Peyer's patch (tissue), 4 donors: ENCODE data around the gene TMEM176A.

Source experiments
- POLR2A ChIP-seq, 2 donors: fragments of 450-650 bp; IDR thresholded peaks; one replicate each; pipeline ENCODE4 v1.5.1; 2017; ENCODE audit warnings: antibody characterized with exemption in 2 of 2, mild to moderate bottlenecking in 2 of 2, moderate library complexity in 2 of 2
- TF ChIP-seq, protein P1 (sequence below), 6 experiments: fragments of 450-650 bp in 4 of 6; fragments of 200-600 bp in 2 of 6; sonication (generic) in 1 of 6; IDR thresholded peaks; one replicate each; pipeline ENCODE4 v1.5.1; 2017 to 2019; ENCODE audit warnings: antibody characterized with exemption in 6 of 6, mild to moderate bottlenecking in 3 of 6, moderate library complexity in 1 of 6

DNA sequence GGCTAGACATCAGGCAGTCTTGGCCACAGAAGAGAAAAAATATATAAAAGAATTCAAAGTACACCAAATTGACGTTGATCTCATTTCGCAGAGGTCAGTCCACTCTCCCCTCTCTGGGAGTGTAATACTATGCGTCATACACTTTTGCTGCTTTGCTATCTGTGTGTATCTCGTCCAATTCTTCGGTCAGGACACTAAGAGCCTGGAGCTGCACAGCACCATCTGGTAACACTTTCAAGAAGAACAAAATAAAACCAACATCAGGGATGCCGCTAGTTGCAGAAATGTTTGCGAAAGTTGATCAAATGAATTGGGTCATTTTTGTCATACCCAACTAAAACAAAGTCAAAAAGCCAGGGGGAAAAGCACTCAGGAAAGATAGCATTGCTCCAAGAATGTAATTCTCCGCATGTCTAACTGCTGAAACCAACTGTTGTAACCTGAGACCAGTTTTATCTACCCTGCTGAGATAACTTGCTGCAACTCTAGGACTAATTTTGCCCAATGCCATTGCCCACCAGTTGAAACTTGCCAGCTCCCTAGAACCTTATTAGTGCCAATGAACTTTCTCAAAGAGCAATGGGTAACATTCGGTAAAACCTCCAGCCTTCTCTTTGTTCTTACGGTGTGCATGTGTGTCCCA lies 23.0 kb downstream of the TMEM176A start:
- TF ChIP-seq, protein P1, sequence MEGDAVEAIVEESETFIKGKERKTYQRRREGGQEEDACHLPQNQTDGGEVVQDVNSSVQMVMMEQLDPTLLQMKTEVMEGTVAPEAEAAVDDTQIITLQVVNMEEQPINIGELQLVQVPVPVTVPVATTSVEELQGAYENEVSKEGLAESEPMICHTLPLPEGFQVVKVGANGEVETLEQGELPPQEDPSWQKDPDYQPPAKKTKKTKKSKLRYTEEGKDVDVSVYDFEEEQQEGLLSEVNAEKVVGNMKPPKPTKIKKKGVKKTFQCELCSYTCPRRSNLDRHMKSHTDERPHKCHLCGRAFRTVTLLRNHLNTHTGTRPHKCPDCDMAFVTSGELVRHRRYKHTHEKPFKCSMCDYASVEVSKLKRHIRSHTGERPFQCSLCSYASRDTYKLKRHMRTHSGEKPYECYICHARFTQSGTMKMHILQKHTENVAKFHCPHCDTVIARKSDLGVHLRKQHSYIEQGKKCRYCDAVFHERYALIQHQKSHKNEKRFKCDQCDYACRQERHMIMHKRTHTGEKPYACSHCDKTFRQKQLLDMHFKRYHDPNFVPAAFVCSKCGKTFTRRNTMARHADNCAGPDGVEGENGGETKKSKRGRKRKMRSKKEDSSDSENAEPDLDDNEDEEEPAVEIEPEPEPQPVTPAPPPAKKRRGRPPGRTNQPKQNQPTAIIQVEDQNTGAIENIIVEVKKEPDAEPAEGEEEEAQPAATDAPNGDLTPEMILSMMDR (IDR thresholded peaks at IDR 0.05) = no peak
- no peak for TF ChIP-seq POLR2A (IDR thresholded peaks at IDR 0.05)
